Fibroblast of lung (primary cell): ENCODE results near the gene CEP19.

Experiments used
- EZH2 ChIP-seq: IDR thresholded peaks from 2 replicates; pipeline ENCODE4 v1.5.1; 2012; ENCODE audit warnings: low read length, control low read depth, mild to moderate bottlenecking; ENCODE audit errors: missing control alignments
- TF ChIP-seq, protein P1 (sequence below), 2 donors: IDR thresholded peaks in 1 of 2; conservative IDR thresholded peaks in 1 of 2; 1 replicate in 1 of 2; 2 replicates in 1 of 2; pipeline ENCODE4 v1.5.1; 2011 to 2012; ENCODE audit warnings: low read length in 2 of 2, control low read depth in 1 of 2, inconsistent platforms in 1 of 2, low read depth in 1 of 2, mild to moderate bottlenecking in 1 of 2

DNA sequence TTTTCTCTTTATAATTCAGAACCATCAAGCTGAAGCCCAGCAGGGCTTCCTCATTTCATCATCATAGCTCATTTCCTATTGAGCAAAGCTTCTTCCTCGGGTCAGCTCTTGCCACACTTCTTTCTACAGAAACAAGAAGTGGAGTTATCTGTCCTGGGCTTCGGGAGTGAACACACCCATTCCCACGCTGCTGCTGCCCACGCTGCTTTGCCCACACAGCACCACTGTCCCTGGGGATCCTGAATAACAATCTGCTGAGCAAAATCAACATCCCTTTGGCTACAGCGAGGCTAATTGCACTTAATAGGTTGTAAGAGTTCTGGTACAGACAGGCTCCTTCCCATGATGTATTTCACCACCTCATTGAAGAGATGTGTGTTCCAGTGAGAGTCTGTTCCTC, 23.7 kb downstream of the CEP19 start:
- TF ChIP-seq, protein P1, sequence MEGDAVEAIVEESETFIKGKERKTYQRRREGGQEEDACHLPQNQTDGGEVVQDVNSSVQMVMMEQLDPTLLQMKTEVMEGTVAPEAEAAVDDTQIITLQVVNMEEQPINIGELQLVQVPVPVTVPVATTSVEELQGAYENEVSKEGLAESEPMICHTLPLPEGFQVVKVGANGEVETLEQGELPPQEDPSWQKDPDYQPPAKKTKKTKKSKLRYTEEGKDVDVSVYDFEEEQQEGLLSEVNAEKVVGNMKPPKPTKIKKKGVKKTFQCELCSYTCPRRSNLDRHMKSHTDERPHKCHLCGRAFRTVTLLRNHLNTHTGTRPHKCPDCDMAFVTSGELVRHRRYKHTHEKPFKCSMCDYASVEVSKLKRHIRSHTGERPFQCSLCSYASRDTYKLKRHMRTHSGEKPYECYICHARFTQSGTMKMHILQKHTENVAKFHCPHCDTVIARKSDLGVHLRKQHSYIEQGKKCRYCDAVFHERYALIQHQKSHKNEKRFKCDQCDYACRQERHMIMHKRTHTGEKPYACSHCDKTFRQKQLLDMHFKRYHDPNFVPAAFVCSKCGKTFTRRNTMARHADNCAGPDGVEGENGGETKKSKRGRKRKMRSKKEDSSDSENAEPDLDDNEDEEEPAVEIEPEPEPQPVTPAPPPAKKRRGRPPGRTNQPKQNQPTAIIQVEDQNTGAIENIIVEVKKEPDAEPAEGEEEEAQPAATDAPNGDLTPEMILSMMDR (conservative IDR thresholded peaks at IDR 0.05 in 1 of 2, IDR thresholded peaks at IDR 0.05 in 1 of 2; ENCODE audit: low read depth in 1 of 2, low read length in 2 of 2) = no peak
- no peak for TF ChIP-seq EZH2
